GM12873 (cell line): ENCODE data around the gene PDZD4.

ENCODE experiments used
- CTCF ChIP-seq: IDR thresholded peaks from 2 replicates; pipeline ENCODE4 v1.5.1; 2012; ENCODE audit warnings: low read depth, mild to moderate bottlenecking, moderate library complexity, low read length, control low read depth; ENCODE audit not compliant: insufficient read depth; ENCODE audit errors: missing control alignments

PDZD4 gene

DNA sequence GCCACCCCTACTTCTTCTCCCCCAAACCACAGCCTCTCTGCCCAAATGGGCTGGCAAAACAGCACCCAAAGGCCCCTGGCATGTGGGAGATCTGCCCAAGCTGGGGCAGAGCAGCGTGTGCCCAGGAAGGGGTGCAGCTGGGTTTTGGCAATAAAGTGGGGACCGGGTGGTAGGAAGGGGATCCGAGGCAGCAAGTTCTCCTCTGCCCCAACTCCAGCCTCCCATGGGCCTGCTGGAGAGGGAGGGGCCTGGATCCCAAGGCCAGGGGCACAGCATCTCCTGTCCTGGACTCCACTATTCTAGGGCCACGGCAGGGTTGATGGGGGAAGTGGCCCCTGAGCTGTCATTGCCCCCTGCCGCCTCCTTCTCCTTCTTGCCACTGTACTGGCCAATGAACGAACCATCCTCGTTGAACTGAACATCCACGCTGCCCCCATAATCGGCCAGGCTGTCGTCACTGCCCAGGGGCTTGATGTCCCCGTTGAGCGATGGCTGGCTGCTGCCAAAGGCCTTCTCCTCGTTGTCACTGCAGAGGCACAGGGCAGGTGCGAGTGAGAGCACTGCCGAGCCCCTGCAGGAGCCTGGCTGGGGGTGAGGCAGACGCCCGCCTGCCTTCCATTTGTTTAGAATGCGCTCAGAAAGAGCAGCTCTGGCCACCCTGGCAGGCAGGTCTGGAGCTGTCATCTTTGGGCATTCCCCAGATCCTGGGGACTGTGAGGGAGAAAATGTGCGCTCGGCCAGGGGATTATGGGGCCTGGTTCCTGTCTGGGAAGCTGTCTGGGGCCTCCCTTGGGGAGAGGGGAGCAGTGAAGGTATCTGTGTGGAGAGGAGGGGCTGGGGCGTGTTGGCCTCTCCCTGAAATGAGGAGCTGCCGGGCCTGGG lies 32.3 kb upstream of the PDZD4 start:
- no peak for TF ChIP-seq CTCF

DNA sequence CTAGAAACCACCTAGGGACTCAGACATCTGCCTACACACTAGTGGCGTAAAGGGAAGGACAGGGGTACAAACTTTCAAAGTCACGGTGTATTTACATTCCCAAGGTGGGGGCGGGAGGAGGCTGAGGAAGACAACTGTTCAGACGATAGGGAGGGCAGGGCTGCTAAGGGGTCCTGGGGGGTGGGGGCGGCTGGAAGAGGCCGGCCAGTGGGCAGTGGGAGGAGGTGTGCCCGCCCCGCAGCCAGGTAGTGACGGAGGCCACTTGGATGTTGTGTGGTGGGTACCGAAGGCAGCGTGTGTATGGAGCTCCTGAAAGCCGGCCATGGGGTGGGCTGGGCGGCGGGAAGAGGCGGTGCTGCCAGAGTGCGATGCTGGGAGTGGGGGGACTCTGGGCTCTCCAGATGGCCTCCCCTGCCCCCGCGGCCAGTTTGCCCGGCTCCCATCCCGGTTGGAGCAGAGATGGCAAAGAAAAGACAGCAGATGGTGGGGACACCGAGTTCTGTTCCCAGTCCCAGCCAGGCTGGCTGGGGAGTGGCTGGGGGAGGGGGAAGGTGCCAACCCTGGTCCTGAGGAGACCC lies 31.5 kb upstream of the PDZD4 start:
- TF ChIP-seq CTCF = no peak

GRCh38 chrX:153861151-153861550 lies 30.8 kb upstream of the PDZD4 start:
- TF ChIP-seq CTCF = no peak

- no peak for TF ChIP-seq CTCF
Measured at GRCh38 chrX:153857348-153857903, 27.1 kb upstream of the PDZD4 start.

DNA sequence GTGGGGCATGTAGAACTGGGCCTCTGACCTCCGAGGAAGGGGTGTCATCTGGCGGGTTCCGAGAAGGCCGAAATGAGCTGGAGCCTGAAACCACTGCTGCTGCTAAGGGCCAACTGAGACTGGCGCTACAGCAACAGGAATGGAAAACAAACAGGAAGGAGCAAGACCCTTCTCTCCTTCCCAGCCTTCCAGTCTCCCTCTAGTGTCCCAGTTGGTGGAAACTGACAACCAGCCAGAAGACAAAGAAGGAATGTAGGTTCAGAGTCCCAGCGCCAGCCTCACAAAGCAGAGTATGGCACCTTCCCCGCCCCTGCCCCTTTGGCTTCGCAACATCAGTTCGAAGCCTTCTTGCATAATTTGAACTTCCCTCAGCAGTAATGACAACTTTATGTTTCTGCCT lies 24.4 kb upstream of the PDZD4 start:
- TF ChIP-seq CTCF = no peak

DNA sequence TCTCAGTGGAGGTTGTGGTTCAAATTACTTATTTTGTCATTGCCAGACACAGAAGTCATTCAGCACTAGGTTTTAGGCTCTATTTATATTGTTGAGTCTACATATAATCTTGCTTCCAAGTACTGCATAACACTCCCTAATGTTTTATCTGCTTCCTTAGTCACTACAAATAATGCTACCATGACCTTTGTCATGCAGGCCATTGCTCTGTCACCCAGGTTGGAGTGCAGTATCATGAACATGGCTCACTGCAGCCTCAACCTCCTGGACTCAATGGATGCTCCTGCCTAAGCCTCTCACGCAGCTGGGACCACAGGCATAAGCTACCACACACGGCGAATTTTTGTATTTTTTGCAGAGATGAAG lies 23.5 kb upstream of the PDZD4 start:
- TF ChIP-seq CTCF = no peak

- TF ChIP-seq CTCF = no peak
Measured at GRCh38 chrX:153853180-153853901, 23.0 kb upstream of the PDZD4 start.
